ENCODE results near the gene CD302. TPM values are rescaled to one million over a fixed set of nuclear protein-coding genes. Genes with fewer than 3 reads are reported as not detected.
A peak's percentile ranks its signal among the peaks of the same experiment; 100 is the strongest.
"Not testable (repeated sequence)": the region's sequence is repeated elsewhere in the genome, so short reads cannot be mapped to it uniquely, and the experiment has no call there.

Gene CD302
- total RNA-seq, 1 donor from 2014 or later: 0.41 TPM

GRCh38 chr2:159750873-159751272 lies 47.1 kb downstream of the CD302 start:
- Mint-ChIP-seq H3K36me3 (ENCODE audit: low read depth, unreplicated experiment) (peaks cover 16% of the 10 kb centered on the region), H3K27ac (ENCODE audit: unreplicated experiment) (no peak overlapping the region), H3K4me3 (ENCODE audit: unreplicated experiment) (no peak overlapping the region), H3K9me3 (ENCODE audit: unreplicated experiment) (no peaks in the 10 kb centered on the region), H3K27me3 (ENCODE audit: low read depth, unreplicated experiment) (no peaks in the 10 kb centered on the region), H3K4me1 (ENCODE audit: low read depth, unreplicated experiment) (no peaks in the 10 kb centered on the region)
- DNase-seq (ENCODE audit: low read depth) (no peak), FAIRE-seq (no peak)
- no peak overlapping the region for H3K9ac ChIP-seq (ENCODE audit: low read length)
- no peaks in the 10 kb centered on the region for H3K27me3 ChIP-seq (ENCODE audit: insufficient read depth, low read length)
- no peak overlapping the region for H3K4me3 ChIP-seq (ENCODE audit: insufficient read depth, low read depth, low read length)
- H3K79me2 ChIP-seq (ENCODE audit: insufficient read depth, low read length): peaks cover 96% of the 10 kb centered on the region
- H3K4me2 ChIP-seq (ENCODE audit: low read length): no peak overlapping the region
- no peak for TF ChIP-seq EZH2 (IDR thresholded peaks at IDR 0.05; ENCODE audit: insufficient read depth, low read length)
- TF ChIP-seq, protein P1, sequence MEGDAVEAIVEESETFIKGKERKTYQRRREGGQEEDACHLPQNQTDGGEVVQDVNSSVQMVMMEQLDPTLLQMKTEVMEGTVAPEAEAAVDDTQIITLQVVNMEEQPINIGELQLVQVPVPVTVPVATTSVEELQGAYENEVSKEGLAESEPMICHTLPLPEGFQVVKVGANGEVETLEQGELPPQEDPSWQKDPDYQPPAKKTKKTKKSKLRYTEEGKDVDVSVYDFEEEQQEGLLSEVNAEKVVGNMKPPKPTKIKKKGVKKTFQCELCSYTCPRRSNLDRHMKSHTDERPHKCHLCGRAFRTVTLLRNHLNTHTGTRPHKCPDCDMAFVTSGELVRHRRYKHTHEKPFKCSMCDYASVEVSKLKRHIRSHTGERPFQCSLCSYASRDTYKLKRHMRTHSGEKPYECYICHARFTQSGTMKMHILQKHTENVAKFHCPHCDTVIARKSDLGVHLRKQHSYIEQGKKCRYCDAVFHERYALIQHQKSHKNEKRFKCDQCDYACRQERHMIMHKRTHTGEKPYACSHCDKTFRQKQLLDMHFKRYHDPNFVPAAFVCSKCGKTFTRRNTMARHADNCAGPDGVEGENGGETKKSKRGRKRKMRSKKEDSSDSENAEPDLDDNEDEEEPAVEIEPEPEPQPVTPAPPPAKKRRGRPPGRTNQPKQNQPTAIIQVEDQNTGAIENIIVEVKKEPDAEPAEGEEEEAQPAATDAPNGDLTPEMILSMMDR (IDR thresholded peaks at IDR 0.05; ENCODE audit: insufficient read depth, low read depth, low read length): no peak
- H4K20me1 ChIP-seq (ENCODE audit: insufficient read depth, low read length): peaks cover 78% of the 10 kb centered on the region
- no peaks in the 10 kb centered on the region for H3K9me3 ChIP-seq (ENCODE audit: insufficient read depth, low read depth, low read length)
- peaks cover 54% of the 10 kb centered on the region for H3K36me3 ChIP-seq (ENCODE audit: insufficient read depth, low read length)
- H3K27ac ChIP-seq (ENCODE audit: low read depth, low read length): no peak overlapping the region
- no peak overlapping the region for H2AFZ ChIP-seq (ENCODE audit: low read depth, low read length)
- no peaks in the 10 kb centered on the region for H3K4me1 ChIP-seq (ENCODE audit: insufficient read depth, low read length)

GRCh38 chr2:159748089-159748488 lies 49.9 kb downstream of the CD302 start:
- FAIRE-seq (no peak), DNase-seq (ENCODE audit: low read depth) (no peak)
- Histone ChIP-seq H3K36me3 (ENCODE audit: insufficient read depth, low read length) (peaks cover 48% of the 10 kb centered on the region), H3K27me3 (ENCODE audit: insufficient read depth, low read length) (no peaks in the 10 kb centered on the region), H2AFZ (ENCODE audit: low read depth, low read length) (no peak overlapping the region), H3K4me3 (ENCODE audit: insufficient read depth, low read depth, low read length) (no peak overlapping the region), H3K79me2 (ENCODE audit: insufficient read depth, low read length) (peaks cover 92% of the 10 kb centered on the region), H3K9me3 (ENCODE audit: insufficient read depth, low read depth, low read length) (no peaks in the 10 kb centered on the region), H3K4me1 (ENCODE audit: insufficient read depth, low read length) (peaks cover 6% of the 10 kb centered on the region), H3K27ac (ENCODE audit: low read depth, low read length) (no peak overlapping the region), H4K20me1 (ENCODE audit: insufficient read depth, low read length) (peaks cover 71% of the 10 kb centered on the region), H3K4me2 (ENCODE audit: low read length) (no peak overlapping the region), H3K9ac (ENCODE audit: low read length) (no peak overlapping the region)
- no peaks in the 10 kb centered on the region for H3K9me3 Mint-ChIP-seq (ENCODE audit: unreplicated experiment)
- no peaks in the 10 kb centered on the region for H3K27me3 Mint-ChIP-seq (ENCODE audit: low read depth, unreplicated experiment)
- H3K27ac Mint-ChIP-seq (ENCODE audit: unreplicated experiment): no peak overlapping the region
- peaks cover 9% of the 10 kb centered on the region for H3K4me1 Mint-ChIP-seq (ENCODE audit: low read depth, unreplicated experiment)
- no peak for TF ChIP-seq EZH2 (IDR thresholded peaks at IDR 0.05; ENCODE audit: insufficient read depth, low read length)
- TF ChIP-seq, protein P1 (IDR thresholded peaks at IDR 0.05; ENCODE audit: insufficient read depth, low read depth, low read length): no peak
- H3K36me3 Mint-ChIP-seq (ENCODE audit: low read depth, unreplicated experiment): peaks cover 22% of the 10 kb centered on the region
- no peak overlapping the region for H3K4me3 Mint-ChIP-seq (ENCODE audit: unreplicated experiment)

DNA sequence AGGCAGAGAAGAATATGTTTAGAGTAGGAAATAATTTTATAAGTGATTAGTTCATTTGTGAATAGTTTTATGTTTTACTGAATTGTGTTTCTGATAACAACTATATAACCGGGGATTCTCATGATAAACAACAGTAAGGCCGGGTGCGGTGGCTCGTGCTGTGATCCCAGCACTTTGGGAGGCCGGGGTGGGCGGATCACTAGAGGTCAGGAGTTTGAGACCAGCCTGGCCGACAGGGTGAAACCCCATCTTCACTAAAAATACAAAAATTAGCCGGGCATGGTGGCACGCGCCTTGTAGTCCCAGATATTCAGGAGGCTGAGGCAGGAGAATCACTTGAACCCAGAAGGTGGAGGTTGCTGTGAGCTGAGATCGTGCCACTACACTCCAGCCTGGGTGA lies 52.8 kb downstream of the CD302 start:
- not testable (repeated sequence) for DNase-seq (ENCODE audit: low read depth); H3K4me1 ChIP-seq (ENCODE audit: insufficient read depth, low read length); H3K4me3 ChIP-seq (ENCODE audit: insufficient read depth, low read depth, low read length); H3K27me3 ChIP-seq (ENCODE audit: insufficient read depth, low read length); H3K4me2 ChIP-seq (ENCODE audit: low read length); H3K27me3 Mint-ChIP-seq (ENCODE audit: low read depth, unreplicated experiment); H2AFZ ChIP-seq (ENCODE audit: low read depth, low read length); H3K9me3 ChIP-seq (ENCODE audit: insufficient read depth, low read depth, low read length); H3K9ac ChIP-seq (ENCODE audit: low read length); H3K27ac Mint-ChIP-seq (ENCODE audit: unreplicated experiment); FAIRE-seq; H3K4me3 Mint-ChIP-seq (ENCODE audit: unreplicated experiment); H3K9me3 Mint-ChIP-seq (ENCODE audit: unreplicated experiment)
- Mint-ChIP-seq H3K36me3 (ENCODE audit: low read depth, unreplicated experiment) (peaks cover 23% of the 10 kb centered on the region), H3K4me1 (ENCODE audit: low read depth, unreplicated experiment) (peaks cover 13% of the 10 kb centered on the region)
- Histone ChIP-seq H3K79me2 (ENCODE audit: insufficient read depth, low read length) (peaks cover 93% of the 10 kb centered on the region), H3K27ac (ENCODE audit: low read depth, low read length) (peak overlapping the region; percentile 68), H4K20me1 (ENCODE audit: insufficient read depth, low read length) (peaks cover 75% of the 10 kb centered on the region), H3K36me3 (ENCODE audit: insufficient read depth, low read length) (peaks cover 36% of the 10 kb centered on the region)

All from astrocyte (in vitro differentiated cells and primary cell).